HepG2 (cell line): ENCODE data around the gene LY6G5B. TPM values are rescaled to one million over a fixed set of nuclear protein-coding genes. Genes with fewer than 3 reads are reported as not detected.

Experiments used
- ATAC-seq: fragments of 200-7000 bp; cut with Tn5 transposase; 3 replicates; pipeline ENCODE4 v1.9.1; 2020; ENCODE audit warnings: mild to moderate bottlenecking, moderate library complexity
- BruUV-seq: library from RNA; stranded (reverse); fragments of 400-500 nt; replicated peaks from 2 replicates; lab custom pipeline; 2021; lab: Mats Ljungman, UMichigan
- CTCF ChIA-PET: fragments of 300-600 bp; formaldehyde crosslinking; extraction: SDS; loops from one replicate; lab custom pipeline; 2021; ENCODE audit warnings: low total read pairs, inconsistent platforms, low intra/inter-chr PET ratio; lab: Yijun Ruan, JAX
- POLR2A ChIA-PET: fragments of 350-600 bp; sonication (Branson Sonifier 250); formaldehyde crosslinking; loops from one replicate; lab custom pipeline; 2020; ENCODE audit warnings: antibody characterized with exemption, inconsistent platforms; lab: Yijun Ruan, JAX
- DNase-seq: peaks from one replicate; pipeline ENCODE4 v3.0.0-alpha.2; 2015; ENCODE audit warnings: low spot score
- FAIRE-seq: peaks from 3 replicates; lab custom pipeline; 2011; peaks lifted over from hg19 to GRCh38; lab: Jason Lieb, UNC
- H2AFZ ChIP-seq: one replicate; pipeline ENCODE4 v1.6.1; 2011; ENCODE audit warnings: low read length, inconsistent platforms
- H3K27ac ChIP-seq: fragments of 300-600 bp; 3 replicates; pipeline ENCODE4 v1.8.0; 2011; ENCODE audit warnings: mixed run types, mild to moderate bottlenecking, mixed read lengths, low read length, inconsistent platforms; ENCODE audit not compliant: insufficient read depth; ENCODE audit errors: extremely low read length
- H3K27me3 ChIP-seq, 2 experiments: fragments of 200-600 bp in 1 of 2; 2 replicates in 1 of 2; 3 replicates in 1 of 2; pipeline versions ENCODE4 v1.6.0 to v1.8.0; 2011; ENCODE audit warnings: low read length in 2 of 2, mild to moderate bottlenecking in 2 of 2, moderate library complexity in 2 of 2, inconsistent platforms in 1 of 2; ENCODE audit not compliant: insufficient read depth in 2 of 2, control insufficient read depth in 1 of 2
- H3K36me3 ChIP-seq, 2 experiments: fragments of 200-600 bp in 1 of 2; replicated peaks in 1 of 2; 2 replicates in 1 of 2; 3 replicates in 1 of 2; pipeline versions ENCODE4 v1.5.1 to v1.8.0; 2011; ENCODE audit warnings: low read length in 2 of 2, inconsistent platforms in 1 of 2; ENCODE audit not compliant: insufficient read depth in 2 of 2, control insufficient read depth in 1 of 2
- H3K4me1 ChIP-seq: 2 replicates; pipeline ENCODE4 v1.5.1; 2012; ENCODE audit warnings: low read length, inconsistent platforms; ENCODE audit not compliant: insufficient read depth
- H3K4me2 ChIP-seq: 2 replicates; pipeline ENCODE4 v1.6.0; 2011; ENCODE audit warnings: low read depth, low read length, inconsistent platforms
- H3K4me3 ChIP-seq, 3 experiments: fragments of 200-600 bp in 1 of 3; sonication (generic), shearing (Covaris generic) in 1 of 3; replicated peaks in 1 of 3; 2 replicates each; pipeline ENCODE4 v1.5.1; 2011 to 2016; ENCODE audit warnings: low read length in 3 of 3, inconsistent platforms in 2 of 3, low read depth in 2 of 3, mild to moderate bottlenecking in 2 of 3, control low read depth in 1 of 3, mixed read lengths in 1 of 3; ENCODE audit not compliant: insufficient read depth in 1 of 3
- H3K79me2 ChIP-seq: one replicate; pipeline ENCODE4 v1.6.1; 2011; ENCODE audit warnings: low read length, inconsistent platforms; ENCODE audit not compliant: insufficient read depth
- H3K9ac ChIP-seq: 2 replicates; pipeline ENCODE4 v1.6.0; 2011; ENCODE audit warnings: mild to moderate bottlenecking, low read depth, low read length, inconsistent platforms; ENCODE audit not compliant: insufficient read depth
- H3K9me3 ChIP-seq: 2 replicates; pipeline ENCODE4 v1.5.1; 2012; ENCODE audit warnings: mild to moderate bottlenecking, low read length
- H4K20me1 ChIP-seq: 2 replicates; pipeline ENCODE4 v1.6.0; 2011; ENCODE audit warnings: inconsistent platforms, mild to moderate bottlenecking, low read length, moderate library complexity; ENCODE audit not compliant: insufficient read depth
- CHCHD3 ChIP-seq: sonication (generic); formaldehyde crosslinking; IDR thresholded peaks from 2 replicates; pipeline ENCODE4 v1.8.0; 2022; ENCODE audit warnings: mild to moderate bottlenecking, missing genetic modification reagents, moderate library complexity
- MXD1 ChIP-seq: sonication (generic); formaldehyde crosslinking; IDR thresholded peaks from 2 replicates; pipeline ENCODE4 v1.4.0; 2020; ENCODE audit warnings: mild to moderate bottlenecking, missing genetic modification reagents
- MXD4 ChIP-seq: IDR thresholded peaks from 2 replicates; pipeline ENCODE4 v1.6.1; 2016; ENCODE audit warnings: mild to moderate bottlenecking, missing biosample characterization, missing genetic modification reagents
- POLR2AphosphoS5 ChIP-seq: IDR thresholded peaks from 2 replicates; pipeline ENCODE4 v1.6.1; 2012; ENCODE audit warnings: low read depth, low read length
- RBFOX2 ChIP-seq: fragments of 200-400 bp; formaldehyde crosslinking; IDR thresholded peaks from 2 replicates; pipeline ENCODE4 v1.6.1; 2017; ENCODE audit warnings: low read depth, mild to moderate bottlenecking, low read length
- RBM39 ChIP-seq: fragments of 200-400 bp; formaldehyde crosslinking; IDR thresholded peaks from one replicate; pipeline ENCODE4 v1.6.1; 2018; ENCODE audit warnings: antibody characterized with exemption, mild to moderate bottlenecking, low read depth, low read length; ENCODE audit not compliant: poor library complexity, severe bottlenecking
- REL ChIP-seq: sonication (generic); formaldehyde crosslinking; conservative IDR thresholded peaks from 2 replicates; pipeline ENCODE4 v1.8.0; 2022; ENCODE audit warnings: mild to moderate bottlenecking, missing genetic modification reagents, moderate library complexity
- SALL1 ChIP-seq: sonication (generic); formaldehyde crosslinking; IDR thresholded peaks from 2 replicates; pipeline ENCODE4 v1.8.0; 2022; ENCODE audit warnings: mild to moderate bottlenecking, missing genetic modification reagents
- SRSF1 ChIP-seq: fragments of 200-400 bp; formaldehyde crosslinking; optimal IDR thresholded peaks from 2 replicates; pipeline ENCODE3; 2017; ENCODE audit warnings: mild to moderate bottlenecking, low read depth, low read length, moderate library complexity
- SUZ12 ChIP-seq: fragments of 150-350 bp; IDR thresholded peaks from 2 replicates; pipeline ENCODE4 v1.6.1; 2014; ENCODE audit warnings: low read depth, low read length
- THAP11 ChIP-seq: IDR thresholded peaks from 2 replicates; pipeline ENCODE4 v1.6.1; 2016; ENCODE audit warnings: missing biosample characterization, missing genetic modification reagents
- ZBTB38 ChIP-seq: sonication (generic); formaldehyde crosslinking; IDR thresholded peaks from 2 replicates; pipeline ENCODE4 v1.5.1; 2020; ENCODE audit warnings: mild to moderate bottlenecking, missing genetic modification reagents
- ZFAT ChIP-seq: sonication (generic); formaldehyde crosslinking; conservative IDR thresholded peaks from 2 replicates; pipeline ENCODE4 v1.8.1; 2023; ENCODE audit warnings: missing genetic modification reagents, inconsistent platforms
- ZNF766 ChIP-seq: sonication (generic); formaldehyde crosslinking; IDR thresholded peaks from 2 replicates; pipeline ENCODE4 v1.5.0; 2020; ENCODE audit warnings: missing genetic modification reagents, borderline replicate concordance
- WGBS: methylation state at CpG from one replicate; pipeline ENCODE4 v1.1.6; 2017; ENCODE audit warnings: low lambda C conversion rate; 5-methylcytosine and 5-hydroxymethylcytosine counted together
- in situ Hi-C: cut with HindIII; loops from 2 replicates; pipeline ENCODE4 v1.10.0; 2017; ENCODE audit warnings: low pct_unique_long_range_greater_than_20kb; ENCODE audit not compliant: extremely low pct_ligation_motif_present
- intact Hi-C: fragments of 100-400 bp; cut with micrococcal nuclease; formaldehyde crosslinking; loops from one replicate; pipeline ENCODE4 v1.10.0; 2022; ENCODE audit not compliant: unreplicated experiment
- polyA plus RNA-seq, 8 experiments: library from polyadenylated mRNA; depleted of rRNA in 3 of 8; stranded (reverse) in 7 of 8; unstranded in 1 of 8; fragments of >200 nt; fragmentation: Illumina TruSeq in 4 of 8; extraction: Trizol in 4 of 8; gene quantifications; 2 replicates each; pipeline versions ENCODE4 v1.2.1 to v1.2.3, GENCODE V29; 2011 to 2016; ENCODE audit warnings: low read depth in 4 of 8, missing spikeins in 1 of 8, mixed read lengths in 1 of 8; ENCODE audit not compliant: insufficient read depth in 1 of 8
- total RNA-seq, 5 experiments: library from RNA; depleted of rRNA; stranded (reverse); fragments of >200 nt; fragmentation: Illumina TruSeq; extraction: Trizol; gene quantifications; 2 replicates each; pipeline ENCODE4 v1.2.3, GENCODE V29; 2016; ENCODE audit warnings: low read depth in 1 of 5
- TF ChIP-seq, protein P1 (sequence below): sonication (generic); formaldehyde crosslinking; IDR thresholded peaks from 2 replicates; pipeline ENCODE4 v1.5.0; 2020; ENCODE audit warnings: mild to moderate bottlenecking, missing genetic modification reagents
- TF ChIP-seq, protein P2 (sequence below), 2 experiments: sonication (generic) in 1 of 2; formaldehyde crosslinking in 1 of 2; IDR thresholded peaks; 2 replicates each; pipeline versions ENCODE4 v1.4.0 to v1.6.1; 2016 to 2020; ENCODE audit warnings: borderline replicate concordance in 1 of 2, low read depth in 1 of 2, mild to moderate bottlenecking in 1 of 2, missing genetic modification reagents in 1 of 2

LY6G5B gene
- total and polyA plus RNA-seq, 2 of the 13 experiments (the other 11 are each of a cell fraction or from before 2014, with no cell fraction given): 7.8 to 15.7 TPM

DNA sequence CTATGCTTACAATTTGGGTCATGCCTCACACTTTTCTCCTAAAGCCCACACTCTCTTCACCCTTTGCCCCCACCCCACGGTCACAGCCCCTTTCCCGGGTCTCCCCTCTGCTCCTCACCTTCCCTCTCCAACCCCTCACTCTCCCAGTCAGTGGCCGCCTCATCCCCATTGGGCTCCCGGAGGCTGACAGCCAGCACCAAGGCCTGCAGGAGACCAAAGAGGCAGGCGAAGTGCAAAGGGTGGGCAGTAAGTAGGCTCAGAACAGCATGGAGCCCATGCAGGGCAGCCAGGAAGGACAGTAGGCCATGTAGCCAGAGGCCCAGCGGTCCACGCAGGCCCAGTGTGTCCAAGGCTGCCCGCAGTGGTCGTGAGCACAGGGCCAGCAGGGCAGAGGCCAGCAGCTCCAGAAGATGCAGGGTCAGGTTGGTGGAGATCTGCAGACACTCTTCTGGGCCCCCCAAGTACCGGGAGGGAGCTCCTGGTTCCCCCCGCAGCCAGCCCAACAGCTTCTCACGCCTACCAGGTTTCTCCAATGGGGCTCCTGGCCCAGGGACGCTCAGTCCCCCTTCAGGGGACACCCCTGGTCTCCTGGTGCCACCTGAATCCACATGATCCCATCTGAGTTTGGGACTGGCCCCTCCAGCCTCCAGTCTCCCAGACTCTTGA lies 10.7 kb upstream of the LY6G5B start:
- POLR2A ChIA-PET: interaction anchor here (0.9 to 7.4 kb wide), 8 partner anchors 11 to 176 kb away, joined by 3 to 57 read pairs (median 8); partner anchors contain the start of genes CLIC1, LSM2, LY6G5B and MSH5
- in situ Hi-C loops: no loop called here
- Histone ChIP-seq H3K27ac (peak overlapping the region; percentile 73), H3K9ac (peak overlapping the region; percentile 72), H3K27me3 (no peaks in the 10 kb centered on the region; a peak in 2 of 5 replicates), H3K4me2 (peak overlapping the region; percentile 100), H3K36me3 (peaks cover 10 to 20% of the 10 kb centered on the region in 2 experiments), H3K9me3 (no peaks in the 10 kb centered on the region), H3K4me3 (peak overlapping the region; percentile 56 to 78 (median 68)), H2AFZ (no peak overlapping the region), H4K20me1 (peaks cover 19% of the 10 kb centered on the region; the same call in 1 of the 2 replicates), H3K4me1 (peaks cover 96% of the 10 kb centered on the region), H3K79me2 (peaks cover 70% of the 10 kb centered on the region)
- CTCF ChIA-PET: no interaction called here
- FAIRE-seq (no peak), DNase-seq (no peak), ATAC-seq (peak; percentile 3)
- BruUV-seq: no TSS peak
- intact Hi-C loops: loop anchor here (10.0 kb wide), 1 partner anchor 114 kb away; the partner anchor contains the start of genes ATP6V1G2, DDX39B and NFKBIL1
- WGBS: 56% methylated on average over 9 of the region's 13 CpGs
- 0 out of 2 replicates have a peak, but pooled peaks have one; percentile 28 for TF ChIP-seq MXD1
- TF ChIP-seq, protein P1, sequence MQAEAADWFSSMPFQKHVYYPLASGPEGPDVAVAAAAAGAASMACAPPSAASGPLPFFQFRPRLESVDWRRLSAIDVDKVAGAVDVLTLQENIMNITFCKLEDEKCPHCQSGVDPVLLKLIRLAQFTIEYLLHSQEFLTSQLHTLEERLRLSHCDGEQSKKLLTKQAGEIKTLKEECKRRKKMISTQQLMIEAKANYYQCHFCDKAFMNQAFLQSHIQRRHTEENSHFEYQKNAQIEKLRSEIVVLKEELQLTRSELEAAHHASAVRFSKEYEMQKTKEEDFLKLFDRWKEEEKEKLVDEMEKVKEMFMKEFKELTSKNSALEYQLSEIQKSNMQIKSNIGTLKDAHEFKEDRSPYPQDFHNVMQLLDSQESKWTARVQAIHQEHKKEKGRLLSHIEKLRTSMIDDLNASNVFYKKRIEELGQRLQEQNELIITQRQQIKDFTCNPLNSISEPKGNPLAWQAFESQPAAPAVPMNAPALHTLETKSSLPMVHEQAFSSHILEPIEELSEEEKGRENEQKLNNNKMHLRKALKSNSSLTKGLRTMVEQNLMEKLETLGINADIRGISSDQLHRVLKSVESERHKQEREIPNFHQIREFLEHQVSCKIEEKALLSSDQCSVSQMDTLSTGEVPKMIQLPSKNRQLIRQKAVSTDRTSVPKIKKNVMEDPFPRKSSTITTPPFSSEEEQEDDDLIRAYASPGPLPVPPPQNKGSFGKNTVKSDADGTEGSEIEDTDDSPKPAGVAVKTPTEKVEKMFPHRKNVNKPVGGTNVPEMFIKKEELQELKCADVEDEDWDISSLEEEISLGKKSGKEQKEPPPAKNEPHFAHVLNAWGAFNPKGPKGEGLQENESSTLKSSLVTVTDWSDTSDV (CRISPR knock-in tag): peak; percentile 5; the same call in 1 of the 2 replicates
- peak; percentile 98 for TF ChIP-seq ZBTB38
- TF ChIP-seq RBFOX2: peak; percentile 84
- TF ChIP-seq POLR2AphosphoS5: peak; percentile 67; the same call in 1 of the 2 replicates
- no peak for TF ChIP-seq ZNF766 (CRISPR knock-in tag)
- TF ChIP-seq CHCHD3 (CRISPR knock-in tag): 0 out of 2 replicates have a peak, but pooled peaks have one; percentile 27
- no peak for TF ChIP-seq MXD4 (CRISPR knock-in tag)
- TF ChIP-seq SRSF1: no peak
- no peak for TF ChIP-seq REL (CRISPR knock-in tag)
- TF ChIP-seq ZFAT (CRISPR knock-in tag): no peak
- TF ChIP-seq SUZ12: no peak
- TF ChIP-seq SALL1: peak; percentile 57; the same call in 1 of the 2 replicates
- peak; percentile 10 for TF ChIP-seq RBM39
- TF ChIP-seq, protein P2, sequence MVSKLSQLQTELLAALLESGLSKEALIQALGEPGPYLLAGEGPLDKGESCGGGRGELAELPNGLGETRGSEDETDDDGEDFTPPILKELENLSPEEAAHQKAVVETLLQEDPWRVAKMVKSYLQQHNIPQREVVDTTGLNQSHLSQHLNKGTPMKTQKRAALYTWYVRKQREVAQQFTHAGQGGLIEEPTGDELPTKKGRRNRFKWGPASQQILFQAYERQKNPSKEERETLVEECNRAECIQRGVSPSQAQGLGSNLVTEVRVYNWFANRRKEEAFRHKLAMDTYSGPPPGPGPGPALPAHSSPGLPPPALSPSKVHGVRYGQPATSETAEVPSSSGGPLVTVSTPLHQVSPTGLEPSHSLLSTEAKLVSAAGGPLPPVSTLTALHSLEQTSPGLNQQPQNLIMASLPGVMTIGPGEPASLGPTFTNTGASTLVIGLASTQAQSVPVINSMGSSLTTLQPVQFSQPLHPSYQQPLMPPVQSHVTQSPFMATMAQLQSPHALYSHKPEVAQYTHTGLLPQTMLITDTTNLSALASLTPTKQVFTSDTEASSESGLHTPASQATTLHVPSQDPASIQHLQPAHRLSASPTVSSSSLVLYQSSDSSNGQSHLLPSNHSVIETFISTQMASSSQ (IDR thresholded peaks at IDR 0.05; ENCODE audit: low read depth): no peak
- TF ChIP-seq, protein P2 (CRISPR knock-in tag; IDR thresholded peaks at IDR 0.05; ENCODE audit: borderline replicate concordance): no peak
- no peak for TF ChIP-seq THAP11 (CRISPR knock-in tag)
